ENCODE measurements around the gene SELENOW. TPM values are rescaled to one million over a fixed set of nuclear protein-coding genes. Genes with fewer than 3 reads are reported as not detected.

SELENOW gene
- polyA plus RNA-seq, 1 of the 3 experiments (the other 2 are of a cell fraction): 335 TPM

GRCh38 chr19:47761566-47761965 is 16.9 kb upstream of the SELENOW start:
- Histone ChIP-seq H3K79me2 (ENCODE audit: insufficient read depth) (no peaks in the 10 kb centered on the region), H3K9ac (no peak overlapping the region), H3K9me3 (no peaks in the 10 kb centered on the region), H3K4me1 (ENCODE audit: control insufficient read depth in 1 of 2, insufficient read depth in 2 of 2, low read depth in 1 of 2, low read length in 1 of 2) (no peaks in the 10 kb centered on the region), H2AFZ (ENCODE audit: low read depth) (no peak overlapping the region), H3K4me3 (ENCODE audit: low read depth in 2 of 2, low read length in 1 of 2) (no peak overlapping the region), H3K36me3 (replicated peaks in 1 of 2; ENCODE audit: control insufficient read depth in 1 of 2, insufficient read depth in 2 of 2, low read length in 1 of 2) (peaks cover 12 to 19% of the 10 kb centered on the region in 2 experiments), H3K4me2 (no peak overlapping the region), H4K20me1 (ENCODE audit: insufficient read depth) (peaks cover 3% of the 10 kb centered on the region; the same call in 1 of the 2 replicates), H3F3A (replicated peaks; ENCODE audit: insufficient read depth) (peaks cover 17% of the 10 kb centered on the region), H3K9me2 (no peaks in the 10 kb centered on the region), H3K27me3 (ENCODE audit: insufficient read depth) (no peaks in the 10 kb centered on the region), H3K27ac (ENCODE audit: low read depth in 2 of 2, low read length in 1 of 2) (no peak overlapping the region)
- DNase-seq: no peak
- ChIA-PET CTCF (interaction anchor here (0.6 kb wide), 1 partner anchor 393 kb away, joined by 3 read pairs; no protein-coding TSS in a partner anchor), POLR2A (no interaction called here)
- TF ChIP-seq NFIC (IDR thresholded peaks at IDR 0.05; ENCODE audit: borderline replicate concordance) (no peak), RCOR1 (IDR thresholded peaks at IDR 0.05; ENCODE audit: low read length) (no peak), POLR2AphosphoS5 (IDR thresholded peaks at IDR 0.05; ENCODE audit: low read depth, low read length) (no peak), IRF3 (IDR thresholded peaks at IDR 0.05; ENCODE audit: low read depth, low read length) (no peak), GABPA (IDR thresholded peaks at IDR 0.05; ENCODE audit: low read depth) (no peak), TCF12 (IDR thresholded peaks at IDR 0.05) (no peak), USF2 (IDR thresholded peaks at IDR 0.05; ENCODE audit: borderline replicate concordance, low read depth, low read length) (no peak), REST (IDR thresholded peaks at IDR 0.05; ENCODE audit: low read depth, low read length) (no peak), FOXJ3 (CRISPR knock-in tag; IDR thresholded peaks at IDR 0.05) (no peak)
- 60% methylated on average over 5 of the region's 5 CpGs for WGBS (ENCODE audit: low lambda C conversion rate)

GRCh38 chr19:47762151-47762550 is 16.4 kb upstream of the SELENOW start:
- Histone ChIP-seq H3K27me3 (ENCODE audit: insufficient read depth) (no peaks in the 10 kb centered on the region), H4K20me1 (ENCODE audit: insufficient read depth) (peaks cover 3% of the 10 kb centered on the region; the same call in 1 of the 2 replicates), H3K27ac (ENCODE audit: low read depth in 2 of 2, low read length in 1 of 2) (no peak overlapping the region), H3K9me2 (no peaks in the 10 kb centered on the region), H3K4me1 (ENCODE audit: control insufficient read depth in 1 of 2, insufficient read depth in 2 of 2, low read depth in 1 of 2, low read length in 1 of 2) (no peaks in the 10 kb centered on the region), H3K36me3 (replicated peaks in 1 of 2; ENCODE audit: control insufficient read depth in 1 of 2, insufficient read depth in 2 of 2, low read length in 1 of 2) (peaks cover 12 to 14% of the 10 kb centered on the region in 2 experiments), H3K4me3 (ENCODE audit: low read depth in 2 of 2, low read length in 1 of 2) (no peak overlapping the region), H3K4me2 (no peak overlapping the region), H3K79me2 (ENCODE audit: insufficient read depth) (no peaks in the 10 kb centered on the region), H2AFZ (ENCODE audit: low read depth) (no peak overlapping the region), H3F3A (replicated peaks; ENCODE audit: insufficient read depth) (peaks cover 17% of the 10 kb centered on the region), H3K9me3 (no peaks in the 10 kb centered on the region), H3K9ac (no peak overlapping the region)
- DNase-seq: no peak
- ChIA-PET CTCF (interaction anchor here (0.6 kb wide), 1 partner anchor 392 kb away, joined by 3 read pairs; no protein-coding TSS in a partner anchor), POLR2A (no interaction called here)
- 69% methylated on average over 3 of the region's 3 CpGs for WGBS (ENCODE audit: low lambda C conversion rate)
- TF ChIP-seq ZBTB33 (IDR thresholded peaks at IDR 0.05; ENCODE audit: borderline replicate concordance, low read depth): no peak
- TF ChIP-seq FOXM1 (IDR thresholded peaks at IDR 0.05; ENCODE audit: low read depth): no peak
- TF ChIP-seq ELF1 (IDR thresholded peaks at IDR 0.05): no peak
